ENCODE results near the gene MRPL41.
A peak's percentile ranks its signal among the peaks of the same experiment; 100 is the strongest.
"Not testable (repeated sequence)": the region's sequence is repeated elsewhere in the genome, so short reads cannot be mapped to it uniquely, and the experiment has no call there.

Gene MRPL41

DNA sequence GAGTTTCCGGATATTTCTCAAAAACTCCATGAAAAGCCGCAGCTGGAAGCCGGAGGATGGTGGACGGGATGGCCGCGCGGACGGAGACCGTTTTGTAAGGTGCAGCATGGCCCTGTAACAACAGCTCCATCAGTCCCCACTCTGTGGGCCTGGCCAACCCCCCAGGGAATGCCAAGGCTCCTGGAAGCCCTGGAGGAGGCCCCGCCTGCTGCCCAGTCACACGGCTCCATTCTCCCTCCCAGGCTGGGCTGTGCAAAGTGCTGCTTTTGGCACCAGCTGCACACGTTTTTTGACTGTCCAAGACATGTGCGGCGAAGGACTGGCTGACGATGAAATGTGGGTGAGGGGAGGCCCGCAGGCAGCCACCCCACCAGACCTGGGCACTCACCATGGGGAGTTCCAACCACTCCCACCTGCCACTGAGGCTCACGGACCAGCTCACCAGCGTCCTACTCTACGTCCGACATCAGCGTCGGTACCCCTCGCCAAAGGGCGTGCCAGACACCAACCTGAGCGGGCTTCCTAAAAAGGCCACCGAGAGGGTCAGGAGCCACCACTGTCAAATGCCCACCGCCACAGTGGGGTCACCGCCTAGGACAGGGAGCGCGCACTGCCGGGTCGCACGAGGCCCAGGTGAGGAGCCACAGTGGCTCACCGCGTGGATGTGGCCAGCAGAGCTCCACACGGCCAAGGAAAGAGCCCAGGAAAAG is 28.8 kb upstream of the MRPL41 start:
- no peak for DNase-seq

DNA sequence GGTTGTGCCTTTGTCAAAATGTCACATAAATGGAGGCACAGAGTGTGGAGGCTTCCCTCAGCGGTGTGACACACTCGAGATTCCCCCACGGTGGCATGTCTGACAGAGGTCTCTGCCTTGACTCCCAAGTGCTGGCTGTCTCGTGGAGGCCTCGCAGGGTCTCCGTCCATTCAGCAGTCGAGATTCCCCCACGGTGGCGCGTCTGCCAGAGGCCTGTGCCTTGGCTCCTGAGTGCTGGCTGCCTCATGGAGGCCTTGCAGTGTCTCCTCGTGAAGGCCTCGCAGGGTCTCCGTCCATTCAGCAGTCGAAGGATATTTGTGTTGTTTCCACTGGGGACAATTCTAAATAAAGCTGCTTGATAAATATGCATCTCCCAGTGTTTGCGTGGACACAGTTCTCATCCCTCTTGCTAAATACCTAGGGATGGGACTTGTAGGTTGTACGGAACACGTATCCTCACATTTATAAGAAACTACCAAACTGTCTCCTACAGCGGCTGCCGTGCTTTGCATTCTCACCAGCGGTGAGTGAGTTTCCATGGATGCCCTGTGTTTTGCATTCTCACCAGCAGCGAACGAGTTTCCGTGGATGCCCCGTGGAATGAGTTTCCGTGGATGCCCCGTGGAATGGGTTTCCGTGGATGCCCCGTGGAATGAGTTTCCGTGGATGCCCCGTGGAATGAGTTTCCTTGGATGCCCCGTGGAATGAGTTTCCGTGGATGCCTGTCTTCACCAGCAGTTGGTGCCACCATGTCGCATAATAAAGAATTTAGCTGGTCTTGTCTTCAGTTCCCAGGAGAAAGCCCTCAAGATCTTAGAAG is 27.3 kb upstream of the MRPL41 start:
- no peak for DNase-seq

DNA sequence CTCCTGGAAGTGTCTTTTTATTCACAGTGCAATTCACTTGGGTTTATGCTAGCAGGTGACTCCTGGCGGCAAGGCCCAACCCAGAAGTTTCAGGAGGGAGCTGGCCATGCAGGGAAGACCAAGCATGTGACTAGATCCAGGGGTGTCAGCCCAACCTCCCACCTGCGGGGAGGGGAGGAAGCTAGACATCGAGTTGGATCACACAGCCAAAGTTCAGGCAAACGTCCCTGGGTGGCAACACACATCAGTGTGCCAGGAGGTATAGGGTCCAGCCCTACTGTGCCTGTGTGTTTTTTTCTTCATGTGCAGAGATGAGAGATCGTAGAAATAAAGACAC is 26.7 kb upstream of the MRPL41 start:
- DNase-seq, result no peak

DNA sequence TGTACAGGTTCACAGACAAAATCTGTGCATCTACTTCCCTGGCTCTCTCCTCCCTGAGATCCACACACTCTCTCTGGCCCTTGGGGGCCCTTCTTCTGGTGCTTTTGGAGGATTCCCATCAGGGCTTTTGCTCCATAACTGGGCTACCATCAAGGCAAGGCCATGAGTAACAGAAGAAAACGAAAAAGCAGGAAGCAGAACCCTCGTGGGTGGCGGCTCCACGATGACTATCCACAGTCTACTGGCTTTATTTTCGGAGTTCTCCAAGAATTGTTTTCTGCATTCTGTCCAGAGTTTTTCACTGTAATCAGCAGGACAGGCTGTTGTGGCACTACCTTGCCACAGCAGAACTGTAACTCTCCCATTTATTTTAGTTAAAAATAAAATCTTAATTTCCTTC is 21.3 kb upstream of the MRPL41 start:
- DNase-seq, result no peak

DNA sequence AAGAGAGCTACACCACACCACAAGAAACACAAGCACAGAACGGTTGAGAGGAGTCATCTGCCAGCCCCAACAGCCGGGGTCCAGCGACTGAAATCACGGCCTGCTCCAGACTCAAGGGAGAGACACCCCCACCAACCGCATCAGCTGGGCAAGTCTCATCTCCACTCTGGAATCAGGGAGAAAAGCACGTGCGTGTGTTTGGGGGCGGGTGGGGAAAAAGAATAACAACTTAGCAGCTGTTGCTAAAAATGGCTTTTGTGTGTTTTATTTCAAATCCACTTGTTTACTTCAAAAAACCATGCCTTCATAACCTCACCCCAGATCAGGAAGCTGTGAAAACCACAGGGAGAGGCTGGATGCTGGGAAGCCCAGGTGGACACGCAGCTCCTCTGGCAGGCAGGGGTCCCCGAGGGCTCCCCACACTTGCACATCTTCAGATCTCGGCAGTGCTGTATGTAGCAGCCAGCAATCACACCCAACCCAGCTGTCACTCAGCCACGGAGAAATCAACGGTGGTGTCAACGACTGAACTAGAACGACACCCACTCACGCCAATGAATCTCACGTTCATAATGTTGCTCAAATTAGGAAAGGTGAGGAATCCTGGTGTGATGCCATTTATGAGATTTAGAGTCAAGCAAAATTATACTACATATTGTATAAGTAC is 20.4 kb upstream of the MRPL41 start:
- DNase-seq, result no peak

DNA sequence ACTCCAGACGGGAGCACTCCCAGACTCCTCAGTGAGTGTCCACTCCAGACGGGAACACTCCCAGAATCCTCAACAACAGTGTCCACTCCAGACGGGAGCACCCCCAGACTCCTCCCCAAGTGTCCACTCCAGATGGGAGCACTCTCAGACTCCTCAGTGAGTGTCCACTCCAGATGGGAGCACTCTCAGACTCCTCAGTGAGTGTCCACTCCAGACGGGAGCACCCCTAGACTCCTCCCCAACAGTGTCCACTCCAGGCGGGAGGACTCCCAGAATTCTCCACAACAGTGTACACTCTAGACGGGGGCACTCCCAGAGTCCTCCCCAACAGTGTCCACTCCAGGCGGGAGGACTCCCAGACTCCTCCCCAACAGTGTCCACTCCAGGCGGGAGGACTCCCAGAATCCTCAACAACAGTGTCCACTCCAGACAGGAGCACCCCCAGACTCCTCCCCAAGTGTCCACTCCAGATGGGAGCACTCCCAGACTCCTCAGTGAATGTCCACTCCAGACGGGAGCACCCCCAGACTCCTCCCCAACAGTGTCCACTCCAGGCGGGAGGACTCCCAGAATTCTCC is 18.7 kb upstream of the MRPL41 start:
- DNase-seq, result not testable (repeated sequence)

DNA sequence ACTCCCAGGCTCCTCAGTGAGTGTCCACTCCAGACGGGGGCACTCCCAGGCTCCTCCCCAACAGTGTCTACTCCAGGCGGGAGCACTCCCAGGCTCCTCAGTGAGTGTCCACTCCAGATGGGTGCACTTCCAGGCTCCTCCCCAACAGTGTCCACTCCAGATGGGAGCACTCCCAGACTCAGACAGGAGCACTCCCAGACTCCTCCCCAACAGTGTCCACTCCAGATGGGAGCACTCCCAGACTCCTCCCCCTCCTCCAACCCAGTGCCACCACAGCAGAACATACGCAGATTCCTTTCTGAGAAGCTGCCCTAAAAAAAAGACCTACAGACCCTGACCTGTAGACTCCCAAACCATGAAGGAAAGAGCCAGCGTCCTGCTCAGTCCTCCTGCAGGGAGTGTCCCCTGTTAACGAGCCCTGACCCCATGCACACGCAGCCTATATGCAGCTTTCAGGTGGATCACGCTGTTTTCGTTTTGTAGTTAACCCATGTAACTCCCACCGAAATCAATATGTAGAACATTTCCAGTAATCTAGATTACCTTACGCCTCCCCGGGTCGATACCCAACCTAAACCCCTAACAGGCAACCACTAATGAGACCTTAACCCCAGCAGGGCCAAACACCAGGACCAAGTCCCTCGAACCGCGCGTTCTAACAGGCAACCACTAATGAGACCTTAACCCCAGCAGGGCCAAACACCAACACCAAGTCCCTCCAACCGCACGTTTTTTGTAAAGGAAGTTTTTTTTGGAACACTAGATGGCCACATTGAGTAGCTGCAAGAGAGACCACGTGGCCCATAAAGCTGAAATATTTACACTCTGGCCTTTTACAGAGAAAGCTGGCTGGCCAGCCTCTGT is 17.2 kb upstream of the MRPL41 start:
- DNase-seq, result peak; percentile 74

DNA sequence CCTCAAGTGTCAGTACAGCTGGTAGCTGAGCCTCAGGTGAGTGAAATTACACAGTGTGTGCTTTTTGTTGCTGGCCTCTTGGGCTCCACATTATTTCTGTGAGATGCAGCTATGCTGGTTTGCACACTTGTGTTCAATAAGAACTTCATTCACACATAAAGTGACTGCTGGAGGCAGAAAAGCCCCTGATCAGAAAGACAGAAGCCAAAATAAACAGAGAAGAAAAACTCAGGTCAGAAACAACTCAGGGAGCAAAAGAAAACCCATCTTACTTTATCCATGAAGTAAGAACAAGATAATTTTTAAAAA is 16.6 kb upstream of the MRPL41 start:
- no peak for DNase-seq

DNA sequence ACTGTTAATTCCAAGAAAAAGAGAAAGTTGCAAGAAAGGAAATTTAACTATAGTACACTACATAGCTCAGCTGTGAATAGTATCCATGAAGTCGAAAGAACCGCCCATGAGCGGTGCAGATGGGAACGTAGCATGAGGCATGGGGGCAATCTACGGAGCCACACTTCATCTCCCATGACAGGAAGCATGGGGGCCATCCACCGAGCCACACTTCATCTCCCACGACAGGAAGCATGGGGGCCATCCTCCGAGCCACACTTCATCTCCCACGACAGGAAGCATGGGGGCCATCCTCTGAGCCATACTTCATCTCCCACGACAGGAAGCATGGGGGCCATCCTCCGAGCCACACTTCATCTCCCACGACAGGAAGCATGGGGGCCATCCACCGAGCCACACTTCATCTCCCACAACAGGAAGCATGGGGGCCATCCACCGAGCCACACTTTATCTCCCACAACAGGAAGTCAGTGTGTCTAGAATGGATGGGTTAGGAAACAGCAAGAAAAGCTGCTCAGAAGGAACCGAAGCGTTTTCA is 15.0 kb upstream of the MRPL41 start:
- DNase-seq, result not testable (repeated sequence)

DNA sequence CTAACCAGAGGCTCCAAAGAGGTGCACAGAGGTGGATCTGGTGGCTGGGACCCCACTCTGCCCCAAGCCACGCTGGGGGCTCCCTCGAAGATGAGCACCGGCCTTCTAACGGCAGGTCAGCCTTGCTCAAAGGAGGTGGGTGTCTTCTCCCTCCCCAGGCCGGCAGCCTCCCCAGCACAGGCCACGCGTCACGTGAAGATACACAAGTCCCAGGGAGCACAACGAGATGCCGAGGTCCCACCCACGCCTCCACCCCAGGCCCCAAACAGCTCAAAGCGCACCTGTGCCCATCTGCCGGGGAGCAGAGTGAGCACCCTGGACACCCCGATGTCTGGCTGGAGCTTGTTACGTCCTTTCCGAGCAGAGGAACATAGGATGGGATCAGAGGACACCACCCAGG is 13.6 kb upstream of the MRPL41 start:
- DNase-seq, result no peak

DNA sequence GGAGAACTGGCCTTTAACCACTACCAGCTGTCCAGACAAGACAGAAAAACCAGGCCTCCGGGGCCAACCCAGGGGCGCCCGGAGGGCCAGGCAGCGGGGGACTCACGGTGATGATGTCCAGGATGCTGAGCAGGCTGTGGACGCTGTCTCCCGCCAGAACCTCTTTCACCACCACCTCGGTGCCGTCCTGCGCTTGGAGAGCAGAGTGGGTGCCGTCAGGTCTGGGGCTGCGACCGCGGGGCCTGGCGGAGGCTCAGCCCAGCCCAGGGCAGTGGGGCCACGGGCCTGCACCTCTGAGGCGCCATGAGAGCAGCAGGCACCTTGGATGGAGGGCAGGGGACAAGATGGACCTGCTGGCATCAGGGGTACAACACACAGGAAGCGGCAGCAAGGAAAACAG is 11.1 kb upstream of the MRPL41 start:
- no peak for DNase-seq

DNA sequence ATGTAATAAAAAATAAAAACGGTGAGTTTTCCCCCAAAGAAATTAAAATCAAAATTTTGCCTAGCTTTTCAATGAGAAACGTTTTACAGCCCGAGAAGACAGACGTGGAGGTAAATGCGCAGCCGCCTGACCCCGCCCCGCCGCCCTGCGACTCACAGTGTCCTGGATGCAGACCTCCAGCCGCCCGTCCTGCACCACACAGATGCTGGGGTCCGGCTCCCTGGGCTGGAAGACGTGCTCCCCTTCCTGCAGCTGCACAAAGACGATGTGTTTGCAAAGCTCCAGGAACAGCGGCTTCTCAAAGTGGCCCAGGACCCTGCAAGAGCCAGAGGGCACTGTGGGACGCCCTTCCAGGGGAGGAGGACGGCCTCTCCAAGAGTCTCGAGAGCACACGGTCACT is 9.2 kb upstream of the MRPL41 start:
- DNase-seq, result no peak

DNA sequence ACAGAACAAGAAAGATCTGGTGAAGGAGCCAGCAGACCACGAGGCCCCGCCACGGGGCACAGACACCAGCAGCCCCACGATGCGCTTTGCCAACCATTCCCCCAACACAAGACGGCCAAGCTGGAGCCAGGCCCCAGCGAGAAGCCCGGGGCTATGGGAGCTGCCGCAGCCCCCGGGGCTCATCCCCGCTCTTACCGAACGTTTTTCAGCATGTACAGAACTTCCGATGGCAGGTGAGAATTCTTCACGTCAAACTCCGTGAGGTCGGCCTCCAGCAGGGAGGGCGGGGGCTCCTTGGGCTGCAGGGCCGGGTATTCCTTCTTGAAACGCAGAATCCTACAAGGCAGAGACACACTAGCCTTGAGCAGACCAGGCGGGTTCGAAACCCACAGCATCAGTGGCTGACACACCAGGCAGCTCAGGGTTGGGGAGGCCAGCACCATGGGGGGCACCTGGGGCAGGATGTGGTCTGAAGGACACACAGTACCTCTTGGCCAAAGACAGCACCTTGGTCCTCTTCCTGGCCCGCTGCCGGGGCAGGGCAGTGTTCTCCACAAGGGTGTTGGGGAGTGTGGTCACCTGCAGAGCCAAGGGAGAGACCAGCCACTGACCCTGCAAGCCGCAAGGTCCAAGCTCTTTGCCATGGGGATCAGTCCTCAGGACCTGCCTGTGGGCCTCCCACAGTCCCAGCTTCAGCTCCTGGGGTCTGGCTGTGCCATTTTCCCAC is 8.3 kb upstream of the MRPL41 start:
- no peak for DNase-seq

DNA sequence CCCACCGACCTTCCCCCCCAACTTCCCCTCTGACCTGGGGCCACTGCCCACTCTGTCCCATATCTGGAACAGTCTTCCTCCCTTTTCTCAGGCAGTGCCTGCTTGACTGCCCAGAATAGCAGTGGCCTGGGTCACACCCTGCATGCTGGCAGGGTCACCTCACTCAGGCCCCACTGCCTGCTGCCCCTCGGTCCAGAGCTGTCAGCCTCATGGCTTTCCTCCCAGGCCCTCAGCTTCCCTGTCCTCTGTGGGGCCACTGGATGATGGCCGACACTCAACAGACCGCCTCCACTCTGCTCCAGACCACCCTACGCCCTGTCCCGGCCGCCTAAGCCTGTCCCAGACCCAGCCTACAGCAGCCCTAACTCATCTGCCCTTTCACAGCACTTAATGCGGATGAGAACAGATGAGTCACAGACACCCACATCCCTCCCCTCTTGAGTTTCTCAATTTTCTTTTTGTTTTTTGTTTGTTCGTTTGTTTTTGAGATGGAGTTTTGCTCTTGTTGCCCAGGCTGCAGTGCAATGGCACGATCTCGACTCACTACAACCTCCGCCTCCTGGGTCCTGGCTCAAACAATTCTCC is 7.4 kb upstream of the MRPL41 start:
- no peak for DNase-seq

DNA sequence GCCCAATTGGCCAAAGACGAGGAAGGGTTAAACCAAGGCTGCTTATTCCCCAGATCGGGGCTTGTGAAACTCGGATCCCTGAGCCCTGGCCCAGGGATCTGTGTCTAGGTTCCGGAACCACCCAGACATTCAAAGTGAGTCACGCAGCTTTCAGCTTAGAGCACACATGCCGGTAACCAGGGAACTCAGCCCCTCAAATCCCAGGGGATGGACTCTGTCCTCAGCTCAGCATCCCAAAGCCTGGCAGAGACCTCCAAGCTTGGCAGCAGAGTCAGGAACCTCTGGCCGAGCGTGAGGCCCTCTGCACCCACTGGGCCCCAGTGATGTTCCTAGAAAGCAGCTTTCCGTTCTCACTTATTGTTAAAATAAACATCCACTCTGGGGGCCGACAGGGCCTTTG is 6.6 kb upstream of the MRPL41 start:
- no peak for DNase-seq

DNA sequence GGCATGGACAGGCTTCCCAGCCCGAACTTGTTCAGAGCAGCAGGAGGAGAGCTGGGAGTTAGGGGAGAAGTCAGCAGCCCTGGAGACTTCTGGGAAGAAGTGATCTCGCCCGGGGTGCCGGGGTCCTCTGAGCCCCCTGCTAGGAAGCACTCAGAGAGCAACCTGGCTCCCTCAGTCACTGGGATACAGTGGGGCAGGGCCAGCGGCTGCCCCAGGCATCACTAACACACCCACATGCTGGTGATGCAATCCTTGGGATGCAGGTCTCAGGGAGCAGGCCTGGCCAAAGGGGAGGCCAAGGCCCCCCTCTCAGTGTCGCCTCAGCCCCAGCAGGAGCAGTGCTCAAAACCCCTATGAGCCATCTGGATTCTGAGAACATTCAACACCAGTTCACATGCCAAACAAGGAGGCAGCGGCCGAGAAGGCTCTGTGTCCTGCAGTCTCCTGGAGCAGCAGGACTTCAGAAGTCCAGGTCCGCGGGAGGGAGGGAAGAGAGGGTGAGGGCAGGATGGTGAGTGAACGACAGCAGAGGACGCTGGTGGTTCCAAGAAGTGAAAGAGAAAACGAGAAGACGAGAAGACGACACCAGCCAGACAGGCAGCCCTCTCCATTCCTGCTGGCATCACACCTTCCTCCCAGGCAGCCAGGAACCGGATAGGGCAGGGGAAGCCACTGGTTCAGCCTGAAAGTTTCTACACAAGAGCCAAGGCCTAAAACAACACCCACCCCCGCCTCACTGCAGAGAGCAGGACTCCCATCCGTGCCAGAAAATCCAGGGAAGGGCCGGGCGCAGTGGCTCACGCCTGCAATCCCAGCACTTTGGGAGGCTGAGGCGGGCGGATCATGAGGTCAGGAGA is 3.8 kb upstream of the MRPL41 start:
- no peak for DNase-seq

DNA sequence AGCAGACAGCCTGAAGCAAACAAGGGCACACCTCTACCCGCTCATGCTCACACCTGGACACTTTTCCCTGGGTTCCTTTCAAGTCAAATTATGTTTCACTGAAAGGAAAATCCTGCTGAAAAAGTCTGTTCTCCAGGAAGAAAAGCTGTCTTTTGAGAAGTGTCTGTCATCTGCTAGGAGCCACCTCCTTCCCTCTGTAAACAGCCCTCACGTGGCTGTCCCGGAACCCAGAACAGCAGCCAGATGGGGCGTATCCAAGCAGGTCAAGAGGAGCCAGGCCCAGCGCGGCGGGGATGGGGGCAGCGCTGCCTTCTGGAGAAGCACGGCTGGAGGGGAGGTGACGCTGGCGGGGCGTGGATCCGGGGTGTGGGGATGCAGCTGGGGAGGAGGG is 1.5 kb upstream of the MRPL41 start, which contains the start of gene PNPLA7:
PNPLA7 (minus strand) TSS at position 172 of the 391 bp plus-strand sequence. CDS start 205 bp downstream, outside the sequence.
- peak; percentile 72 for DNase-seq

DNA sequence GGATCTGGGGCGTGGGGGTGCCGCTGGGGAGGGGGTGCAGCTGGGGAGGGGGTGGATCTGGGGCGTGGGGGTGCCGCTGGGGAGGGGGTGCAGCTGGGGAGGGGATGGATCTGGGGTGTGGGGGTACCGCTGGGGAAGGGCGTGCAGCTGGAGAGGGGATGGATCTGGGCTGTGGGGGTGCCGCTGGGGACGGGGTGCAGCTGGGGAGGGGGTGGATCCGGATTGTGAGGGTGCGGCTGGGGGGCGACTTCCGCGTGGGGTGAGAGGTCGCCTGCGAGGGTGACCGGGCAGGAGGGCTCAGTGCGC is 768 bp upstream of the MRPL41 start:
- not testable (repeated sequence) for DNase-seq

DNA sequence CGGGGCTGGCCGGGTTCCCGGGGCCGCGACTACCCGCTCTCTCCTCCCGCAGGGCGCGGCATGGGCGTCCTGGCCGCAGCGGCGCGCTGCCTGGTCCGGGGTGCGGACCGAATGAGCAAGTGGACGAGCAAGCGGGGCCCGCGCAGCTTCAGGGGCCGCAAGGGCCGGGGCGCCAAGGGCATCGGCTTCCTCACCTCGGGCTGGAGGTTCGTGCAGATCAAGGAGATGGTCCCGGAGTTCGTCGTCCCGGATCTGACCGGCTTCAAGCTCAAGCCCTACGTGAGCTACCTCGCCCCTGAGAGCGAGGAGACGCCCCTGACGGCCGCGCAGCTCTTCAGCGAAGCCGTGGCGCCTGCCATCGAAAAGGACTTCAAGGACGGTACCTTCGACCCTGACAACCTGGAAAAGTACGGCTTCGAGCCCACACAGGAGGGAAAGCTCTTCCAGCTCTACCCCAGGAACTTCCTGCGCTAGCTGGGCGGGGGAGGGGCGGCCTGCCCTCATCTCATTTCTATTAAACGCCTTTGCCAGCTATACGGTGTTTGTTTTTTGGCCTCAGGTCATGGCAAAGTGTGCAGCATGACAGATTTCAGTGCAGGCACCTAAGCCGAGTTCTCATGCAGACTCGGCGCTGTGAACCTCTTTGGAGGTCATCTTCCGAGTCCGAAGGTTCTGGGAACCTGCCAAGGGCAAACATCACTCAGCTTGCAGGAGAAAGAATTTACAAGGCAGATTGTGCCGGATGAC is 516 bp downstream of the MRPL41 start:
- DNase-seq, result no peak

DNA sequence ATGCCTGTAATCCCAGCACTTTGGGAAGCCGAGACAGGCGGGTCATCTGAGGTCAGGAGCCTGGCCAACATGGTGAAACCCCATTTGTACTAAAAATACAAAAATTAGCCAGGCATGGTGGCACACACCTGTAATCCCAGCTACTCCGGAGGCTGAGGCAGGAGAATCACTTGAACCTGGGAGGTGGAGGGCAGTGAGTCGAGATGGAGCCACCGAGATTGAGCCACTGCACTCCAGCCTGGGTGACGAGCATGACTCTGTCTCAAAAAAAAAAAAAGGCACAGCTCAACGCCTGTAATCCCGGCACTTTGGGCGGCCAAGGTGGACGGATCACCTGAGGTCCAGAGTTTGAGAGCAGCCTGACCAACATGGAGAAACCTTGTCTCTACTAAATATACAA is 2.0 kb downstream of the MRPL41 start:
- DNase-seq, result not testable (repeated sequence)

All from activated CD8-positive, alpha-beta memory T cell treated with anti-CD3 and anti-CD28 coated beads for 24 hours (primary cell).